UCSD-AML1 (cell line): ENCODE measurements around the gene KLHL3.
A peak's percentile ranks its signal among the peaks of the same experiment; 100 is the strongest.
"Not testable (repeated sequence)": the region's sequence is repeated elsewhere in the genome, so short reads cannot be mapped to it uniquely, and the experiment has no call there.

Experiments
- DNase-seq: peaks from one replicate; lab custom pipeline; 2025; ENCODE audit not compliant: unreplicated experiment; lab: John Stamatoyannopoulos, UW

KLHL3 gene, protein sequence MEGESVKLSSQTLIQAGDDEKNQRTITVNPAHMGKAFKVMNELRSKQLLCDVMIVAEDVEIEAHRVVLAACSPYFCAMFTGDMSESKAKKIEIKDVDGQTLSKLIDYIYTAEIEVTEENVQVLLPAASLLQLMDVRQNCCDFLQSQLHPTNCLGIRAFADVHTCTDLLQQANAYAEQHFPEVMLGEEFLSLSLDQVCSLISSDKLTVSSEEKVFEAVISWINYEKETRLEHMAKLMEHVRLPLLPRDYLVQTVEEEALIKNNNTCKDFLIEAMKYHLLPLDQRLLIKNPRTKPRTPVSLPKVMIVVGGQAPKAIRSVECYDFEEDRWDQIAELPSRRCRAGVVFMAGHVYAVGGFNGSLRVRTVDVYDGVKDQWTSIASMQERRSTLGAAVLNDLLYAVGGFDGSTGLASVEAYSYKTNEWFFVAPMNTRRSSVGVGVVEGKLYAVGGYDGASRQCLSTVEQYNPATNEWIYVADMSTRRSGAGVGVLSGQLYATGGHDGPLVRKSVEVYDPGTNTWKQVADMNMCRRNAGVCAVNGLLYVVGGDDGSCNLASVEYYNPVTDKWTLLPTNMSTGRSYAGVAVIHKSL

DNA sequence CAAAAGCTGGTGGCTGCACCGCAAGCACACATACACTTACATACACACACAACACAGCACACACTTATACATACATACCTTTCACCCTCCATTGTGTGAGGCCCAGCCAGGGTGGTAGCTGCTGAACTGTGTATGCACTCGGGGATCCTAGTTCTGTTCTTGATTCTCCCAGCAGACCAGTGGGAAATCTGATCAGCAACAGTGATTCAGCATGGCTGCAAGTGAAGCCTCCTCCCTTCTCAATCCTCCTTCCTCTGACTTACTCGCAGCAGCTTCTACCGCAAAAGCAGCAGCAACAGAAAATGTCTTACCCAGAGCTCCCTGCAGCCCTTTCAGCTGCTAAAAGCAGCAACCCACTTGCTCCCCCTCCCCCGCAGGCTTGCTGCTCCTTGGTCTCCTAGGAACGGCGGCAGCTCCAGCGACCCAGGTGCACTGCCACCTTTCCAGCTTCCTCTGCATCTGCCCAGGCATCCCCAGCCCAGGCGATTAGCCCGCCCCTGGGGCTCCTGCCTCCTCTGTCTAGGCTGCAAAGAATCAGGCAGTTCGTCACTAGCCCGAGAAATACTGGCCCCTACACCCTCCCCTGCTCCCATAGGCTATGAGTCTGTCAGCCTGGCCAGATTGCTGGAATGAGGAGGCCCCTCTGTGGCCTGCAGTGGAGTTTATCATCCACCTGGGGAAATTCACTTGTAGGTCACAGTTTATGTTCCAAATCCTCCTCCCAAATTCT, at the start of gene KLHL3:
KLHL3 (minus strand) TSS at position 535 of the 730 bp plus-strand sequence; CDS start at position 92, 443 bp downstream.
- peak; percentile 49 for DNase-seq

- DNase-seq, result no peak
Observed at GRCh38 chr5:137782984-137783536, 47.2 kb upstream of the KLHL3 start.

GRCh38 chr5:137782055-137782454, 46.2 kb upstream of the KLHL3 start:
- no peak for DNase-seq

- DNase-seq, result no peak
Observed at GRCh38 chr5:137778772-137779564, 43.1 kb upstream of the KLHL3 start.

DNA sequence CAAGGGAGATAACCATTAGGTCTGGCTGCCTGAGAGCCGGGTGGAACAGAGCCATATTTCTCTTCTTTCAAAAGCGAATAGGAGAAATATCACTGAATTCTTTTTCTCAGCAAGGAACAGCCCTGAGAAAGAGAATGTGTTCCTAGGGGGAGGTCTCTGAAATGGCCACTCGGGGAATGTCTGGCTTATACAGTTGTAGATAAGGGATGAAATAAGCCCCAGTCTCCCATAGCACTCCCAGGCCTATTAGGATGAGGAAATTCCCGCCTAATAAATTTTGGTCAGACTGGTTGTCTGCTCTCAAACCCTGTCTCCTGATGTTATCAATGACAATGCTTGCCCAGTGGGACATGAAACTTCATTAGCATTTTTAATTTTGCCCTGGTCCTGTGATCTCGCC, 32.0 kb upstream of the KLHL3 start:
- DNase-seq, result not testable (repeated sequence)

DNA sequence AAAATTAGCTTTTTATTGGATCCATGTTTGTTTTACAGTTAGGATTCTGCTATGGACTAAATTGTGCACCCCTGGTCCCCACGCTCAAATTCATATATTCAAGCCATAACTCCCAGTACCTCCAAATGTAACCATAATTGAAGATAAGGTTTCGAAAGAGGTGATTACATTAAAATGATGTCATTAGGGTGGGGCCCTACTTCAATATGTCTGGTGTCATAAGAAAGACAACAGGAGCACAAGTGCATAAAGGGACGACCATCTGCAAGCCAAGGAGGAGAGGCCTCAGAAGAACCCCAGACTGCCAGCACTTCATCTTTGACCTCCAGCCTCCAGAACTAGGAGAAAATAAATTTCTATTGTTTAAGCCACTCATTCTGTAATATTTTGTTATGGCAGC, 25.7 kb upstream of the KLHL3 start:
- no peak for DNase-seq

DNA sequence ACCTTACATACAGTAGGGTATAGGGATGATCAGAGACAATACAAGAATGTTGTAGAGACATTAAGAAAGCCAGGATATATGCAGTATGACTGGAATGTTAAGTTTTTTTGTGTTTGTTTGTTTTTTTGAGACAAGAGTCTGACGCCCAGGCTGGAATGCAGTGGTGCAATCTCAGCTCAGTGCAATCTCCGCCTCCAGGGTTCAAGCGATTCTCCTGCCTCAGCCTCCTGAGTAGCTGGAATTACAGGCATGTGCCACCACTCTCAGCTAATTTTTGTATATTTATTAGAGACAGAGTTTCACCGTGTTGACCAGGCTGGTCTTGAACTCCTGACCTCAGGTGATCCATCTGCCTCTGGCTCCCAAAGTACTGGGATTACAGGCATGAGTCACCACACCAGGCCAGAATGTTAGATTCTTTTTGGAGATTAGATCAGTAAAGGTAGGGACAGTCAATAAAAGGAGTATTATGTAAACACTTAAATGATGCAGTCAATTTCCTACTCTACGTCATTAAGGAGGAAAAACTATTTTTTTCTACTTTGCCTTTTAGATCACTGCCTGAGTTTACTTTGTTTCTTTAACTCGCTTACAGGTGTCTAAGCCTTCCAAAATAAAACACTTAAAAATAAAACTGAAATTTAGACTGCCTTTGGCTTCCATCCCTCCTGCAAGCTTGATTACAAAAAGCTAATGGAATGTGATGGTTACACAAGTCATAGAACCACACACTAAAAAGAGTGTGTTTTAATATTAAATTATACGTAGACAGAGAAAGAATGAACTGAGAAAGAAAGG, 25.0 kb upstream of the KLHL3 start:
- DNase-seq, result no peak

DNA sequence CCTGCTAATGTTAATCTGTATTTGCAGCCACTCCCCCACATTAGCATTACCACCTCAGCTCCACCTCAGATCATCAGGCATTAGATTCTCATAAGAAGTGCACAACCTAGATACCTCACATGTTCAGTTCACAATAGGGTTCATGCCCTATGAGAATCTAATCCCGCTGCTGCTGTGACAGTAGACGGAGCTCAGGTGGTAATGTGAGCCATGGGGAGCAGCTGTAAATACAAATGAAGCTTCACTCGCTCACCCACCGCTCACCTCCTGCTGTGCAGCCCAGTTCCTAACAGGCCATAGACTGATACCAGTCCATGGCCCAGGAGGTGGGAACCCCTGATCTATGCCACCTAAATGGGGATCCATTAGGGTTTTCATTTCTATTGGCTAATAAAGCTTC, 24.4 kb upstream of the KLHL3 start:
- DNase-seq, result no peak

GRCh38 chr5:137758715-137759306, 22.9 kb upstream of the KLHL3 start:
- no peak for DNase-seq

- DNase-seq, result no peak
Observed at GRCh38 chr5:137758121-137758520, 22.2 kb upstream of the KLHL3 start.

GRCh38 chr5:137757634-137758033, 21.7 kb upstream of the KLHL3 start:
- DNase-seq, result no peak

DNA sequence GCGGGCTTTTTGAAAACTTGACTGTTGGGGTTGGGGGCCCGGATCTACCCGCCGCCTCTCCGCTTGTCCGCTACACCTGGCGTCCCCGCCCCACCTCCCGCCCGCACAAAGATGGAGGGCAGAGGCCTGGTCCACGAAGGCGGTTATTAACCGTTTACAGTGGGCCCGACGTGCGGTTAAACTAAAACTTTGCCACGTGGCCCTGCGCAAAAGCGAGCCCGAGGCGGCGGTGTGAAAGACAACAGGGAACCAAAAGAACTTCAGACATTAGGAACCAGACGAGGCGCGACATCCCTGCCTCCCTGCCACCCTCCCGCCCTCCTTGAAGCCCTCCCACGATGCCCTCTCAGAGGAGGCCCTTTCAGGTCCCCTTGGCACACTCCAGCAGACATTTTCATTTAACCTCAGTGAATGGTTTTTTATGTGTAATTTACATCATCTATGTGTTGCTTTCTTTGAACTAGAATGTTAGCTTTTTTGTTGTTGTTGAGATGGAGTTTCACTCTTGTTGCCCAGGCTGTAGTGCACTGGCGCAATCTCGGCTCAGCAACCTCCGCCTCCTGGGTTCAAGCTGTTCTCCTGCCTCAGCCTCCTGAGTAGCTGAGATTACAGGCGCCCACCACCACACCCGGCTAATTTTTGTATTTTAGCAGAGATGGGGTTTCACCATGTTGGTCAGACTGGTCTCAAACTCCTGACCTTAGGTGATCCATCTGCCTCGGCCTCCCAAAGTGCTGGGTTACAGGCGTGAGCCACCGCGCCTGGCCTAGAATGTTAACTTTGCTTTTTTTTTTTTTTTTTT, 19.3 kb upstream of the KLHL3 start:
- no peak for DNase-seq

- peak; percentile 98 for DNase-seq
Observed at GRCh38 chr5:137754188-137754960, 18.5 kb upstream of the KLHL3 start, which contains the start of gene HNRNPA0. Gene HNRNPA0 (minus strand): TSS chr5:137754363. CDS start chr5:137754066, 297 bp downstream.

- DNase-seq, result no peak
Observed at GRCh38 chr5:137753691-137754187, 17.9 kb upstream of the KLHL3 start.

DNA sequence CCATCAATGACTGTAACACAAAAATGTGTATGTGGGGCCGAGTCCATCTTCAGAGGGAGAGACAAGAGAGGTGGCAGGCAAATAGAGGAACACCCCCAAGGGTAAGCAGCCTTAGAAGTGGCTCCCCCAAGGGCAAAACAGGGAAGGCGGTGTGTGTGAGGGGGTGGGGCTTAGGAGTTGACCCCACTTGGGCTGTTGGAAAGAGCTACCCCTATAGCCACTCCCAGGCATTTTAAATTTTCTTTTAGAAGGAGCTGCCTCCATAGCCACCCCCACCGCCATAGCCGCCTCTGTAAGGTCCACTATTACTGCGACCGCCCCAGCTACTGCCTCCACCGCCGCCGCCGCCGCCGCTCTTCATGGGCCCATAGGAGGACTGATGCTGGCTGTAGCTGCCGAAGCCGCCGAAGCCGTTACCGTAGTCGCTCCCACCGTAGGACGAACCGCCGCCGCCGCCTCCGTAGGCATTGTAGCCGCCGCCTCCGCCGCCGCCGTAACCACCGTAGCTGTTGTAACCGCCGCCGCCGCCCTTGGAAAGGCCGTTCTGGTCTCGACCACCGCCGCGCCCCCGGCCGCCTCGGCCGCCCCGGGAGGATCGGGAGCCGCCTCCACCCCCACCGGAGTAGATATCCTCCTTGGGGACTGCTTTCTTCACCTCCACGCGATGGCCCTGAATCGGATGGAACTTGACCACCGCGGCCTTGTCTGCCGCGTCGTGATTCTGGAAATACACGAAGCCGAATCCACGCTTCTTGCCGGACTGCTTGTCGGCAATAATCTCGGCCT, 17.2 kb upstream of the KLHL3 start:
- peak; percentile 54 for DNase-seq

DNA sequence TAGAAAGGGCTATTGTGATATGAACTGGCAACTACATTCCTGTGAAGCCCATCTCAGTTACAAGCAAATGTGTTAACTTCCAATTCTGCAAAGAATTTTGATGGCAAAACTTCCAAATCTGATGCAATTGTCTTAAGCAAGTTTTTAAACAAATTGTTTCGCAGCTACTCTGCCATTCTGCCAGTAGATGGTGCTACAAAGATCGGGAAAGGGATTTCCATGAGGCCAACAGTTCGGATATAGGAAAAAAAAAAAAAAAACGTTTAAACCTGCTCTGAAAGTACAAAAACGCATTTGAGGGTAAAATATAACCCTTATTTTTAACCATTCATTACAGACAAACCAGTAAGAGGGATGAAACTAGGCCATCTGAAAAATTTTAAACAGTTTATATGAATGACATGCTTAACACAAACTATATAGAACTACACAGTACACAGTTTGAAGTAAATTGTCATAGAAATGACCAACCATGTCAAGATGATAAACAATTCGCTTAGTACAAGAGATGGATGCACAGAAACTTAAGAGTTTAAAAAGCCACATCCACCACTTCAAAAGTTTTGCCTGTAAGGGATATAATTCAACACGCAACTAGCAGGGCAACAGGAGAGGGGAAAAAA, 16.1 kb upstream of the KLHL3 start:
- no peak for DNase-seq

DNA sequence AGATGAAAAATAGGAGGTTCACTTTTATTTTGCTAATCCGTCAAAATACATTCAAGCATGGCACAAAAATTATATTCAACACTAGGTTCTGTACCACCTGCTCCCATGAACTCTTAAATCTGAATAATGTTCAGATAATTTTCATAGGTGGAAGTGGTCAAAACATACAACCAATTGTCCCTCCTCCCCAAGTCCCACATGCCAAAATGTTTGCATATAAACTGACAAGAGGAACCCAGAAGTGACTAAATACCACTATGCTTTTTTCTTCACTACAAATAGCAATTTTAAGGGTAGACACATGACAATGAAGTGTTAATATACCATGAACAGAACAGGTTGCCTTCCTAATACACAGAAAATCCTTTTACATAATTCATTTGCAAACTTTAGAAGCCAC, 14.5 kb upstream of the KLHL3 start:
- DNase-seq, result no peak
